ENCODE results near the gene DNAI2. TPM values are rescaled to one million over a fixed set of nuclear protein-coding genes. Genes with fewer than 3 reads are reported as not detected.

DNAI2 gene
- total and polyA plus RNA-seq, 9 of the 15 experiments (the other 6 are each of a cell fraction or from before 2014, with no cell fraction given), result not detected

DNA sequence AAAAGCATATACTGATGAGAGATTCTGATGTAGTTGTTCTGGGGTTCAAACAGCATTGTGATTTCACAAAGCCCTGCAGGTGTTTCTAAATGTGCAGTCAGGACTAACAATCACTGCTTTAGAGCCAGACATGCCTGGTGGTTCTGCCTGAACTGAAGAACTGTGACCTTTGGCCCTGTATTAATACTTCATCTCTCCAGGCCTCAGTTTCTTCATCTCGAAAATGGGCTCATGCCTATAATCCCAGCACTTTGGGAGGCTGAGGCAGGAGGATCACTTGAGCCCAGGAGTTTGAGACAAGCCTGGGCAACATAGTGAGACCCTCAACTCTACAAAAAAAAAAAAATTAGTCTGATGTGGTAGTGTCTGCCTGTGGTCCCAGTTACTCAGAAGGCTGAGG, 3.9 kb downstream of the DNAI2 start:
- no peaks in the 10 kb centered on the region for H3K36me3 ChIP-seq (ENCODE audit: control insufficient read depth, insufficient read depth, low read length)
- no peak overlapping the region for H3K9ac ChIP-seq (ENCODE audit: insufficient read depth in 1 of 2, low read depth in 2 of 2, low read length in 2 of 2)
- H2AFZ ChIP-seq (ENCODE audit: low read depth, low read length), result no peak overlapping the region
- peaks cover 25 to 38% of the 10 kb centered on the region in 2 experiments for H3K27me3 ChIP-seq (ENCODE audit: control insufficient read depth in 2 of 2, insufficient read depth in 2 of 2, low read length in 2 of 2)
- 0% methylated on average over 1 of the region's 1 CpG for WGBS (ENCODE audit: insufficient coverage, low coverage, missing lambda C conversion rate)
- in situ Hi-C loops (cut with MboI) (no loop called here), intact Hi-C loops (cut with micrococcal nuclease) (no loop called here)
- H3K79me2 ChIP-seq (ENCODE audit: control insufficient read depth, insufficient read depth, low read length), result no peaks in the 10 kb centered on the region
- H3K27ac ChIP-seq (ENCODE audit: extremely low read depth, low read depth, low read length), result no peak overlapping the region
- ChIA-PET POLR2A (no interaction called here), CTCF (ENCODE audit: low intra/inter-chr PET ratio) (no interaction called here)
- no peak overlapping the region for H3K4me3 ChIP-seq
- no peaks in the 10 kb centered on the region for H3K9me3 ChIP-seq (replicated peaks; ENCODE audit: control insufficient read depth, insufficient read depth, low read depth, low read length)
- no TSS peak for BruUV-seq (replicated peaks)
- H3K4me2 ChIP-seq (ENCODE audit: insufficient read depth, low read length), result no peak overlapping the region
- no peaks in the 10 kb centered on the region for H3K9me1 ChIP-seq (ENCODE audit: control insufficient read depth, insufficient read depth, low read length)
- no peak for TF ChIP-seq CEBPB (tag; IDR thresholded peaks at IDR 0.05)
- peak; percentile 56 to 67 for TF ChIP-seq KDM1A (IDR thresholded peaks at IDR 0.05)
- peak; percentile 91 for TF ChIP-seq ADNP (tag; IDR thresholded peaks at IDR 0.05)
- TF ChIP-seq RBM25 (IDR thresholded peaks at IDR 0.05; ENCODE audit: low read depth, low read length, severe bottlenecking), result peak; percentile 87
- TF ChIP-seq ZNF121 (CRISPR knock-in tag; conservative IDR thresholded peaks at IDR 0.05), result 0 out of 2 replicates have a peak, but pooled peaks have one; percentile 26
- no peak for TF ChIP-seq NFATC3 (IDR thresholded peaks at IDR 0.05)
- TF ChIP-seq MEF2A (IDR thresholded peaks at IDR 0.05; ENCODE audit: control insufficient read depth, low read depth, low read length), result no peak
- peak; percentile 93 for TF ChIP-seq BCOR (IDR thresholded peaks at IDR 0.05)
- ATAC-seq, result no peak
- FAIRE-seq, result no peak
- H4K20me1 ChIP-seq (replicated peaks; ENCODE audit: control insufficient read depth, insufficient read depth, low read length), result no peaks in the 10 kb centered on the region
- H3K4me1 ChIP-seq (replicated peaks in 1 of 2; ENCODE audit: control insufficient read depth in 2 of 2, insufficient read depth in 2 of 2, low read length in 2 of 2), result peaks cover 5 to 15% of the 10 kb centered on the region in 2 experiments
- DNase-seq (ENCODE audit: extremely low read depth in 1 of 4, low spot score in 3 of 4), result no peak

All from K562 (cell line).